ENCODE results near the gene DDA1. TPM values are rescaled to one million over a fixed set of nuclear protein-coding genes. Genes with fewer than 3 reads are reported as not detected.

DDA1 gene
- total and polyA plus RNA-seq, 2 of the 13 experiments (the other 11 are each of a cell fraction or from before 2014, with no cell fraction given) = 24.5 to 26.0 TPM

GRCh38 chr19:17334414-17335409, 25.3 kb downstream of the DDA1 start, which contains the start of gene ANO8 (continued):
- TF ChIP-seq MNT (IDR thresholded peaks at IDR 0.05) (no peak), ETS1 (CRISPR knock-in tag; IDR thresholded peaks at IDR 0.05) (no peak), GZF1 (CRISPR knock-in tag; IDR thresholded peaks at IDR 0.05) (no peak), ONECUT2 (CRISPR knock-in tag; IDR thresholded peaks at IDR 0.05) (no peak), RNF2 (conservative IDR thresholded peaks at IDR 0.05; ENCODE audit: low read depth) (no peak; the same call in 1 of the 2 replicates), HMGA1 (CRISPR knock-in tag; conservative IDR thresholded peaks at IDR 0.05) (no peak), ZNF567 (CRISPR knock-in tag; IDR thresholded peaks at IDR 0.05; ENCODE audit: borderline replicate concordance) (no peak), ZNF562 (CRISPR knock-in tag; IDR thresholded peaks at IDR 0.05; ENCODE audit: borderline replicate concordance) (no peak), SP2 (CRISPR knock-in tag; IDR thresholded peaks at IDR 0.05) (peak; percentile 66), SRSF4 (IDR thresholded peaks at IDR 0.05; ENCODE audit: low read depth, low read length, poor library complexity, severe bottlenecking) (no peak), GMEB1 (CRISPR knock-in tag; IDR thresholded peaks at IDR 0.05; ENCODE audit: borderline replicate concordance) (peak; percentile 29; the same call in 1 of the 2 replicates), TBX3 (IDR thresholded peaks at IDR 0.05; ENCODE audit: borderline replicate concordance) (no peak), ZNF557 (CRISPR knock-in tag; IDR thresholded peaks at IDR 0.05) (no peak), ZBTB1 (CRISPR knock-in tag; IDR thresholded peaks at IDR 0.05; ENCODE audit: borderline replicate concordance) (no peak), ZNF44 (CRISPR knock-in tag; IDR thresholded peaks at IDR 0.05) (0 out of 2 replicates have a peak, but pooled peaks have one; percentile 23), ZNF430 (CRISPR knock-in tag; IDR thresholded peaks at IDR 0.05) (peak; percentile 61; the same call in 1 of the 2 replicates), ATF7 (IDR thresholded peaks at IDR 0.05) (no peak), ATF7 (CRISPR knock-in tag; IDR thresholded peaks at IDR 0.05) (no peak), ZFP36 (IDR thresholded peaks at IDR 0.05; ENCODE audit: borderline replicate concordance, low read depth, low read length, partially characterized antibody) (no peak), RFX3 (CRISPR knock-in tag; IDR thresholded peaks at IDR 0.05) (no peak), ZNF790 (CRISPR knock-in tag; IDR thresholded peaks at IDR 0.05; ENCODE audit: borderline replicate concordance) (no peak), ZNF83 (CRISPR knock-in tag; IDR thresholded peaks at IDR 0.05; ENCODE audit: borderline replicate concordance) (0 out of 2 replicates have a peak, but pooled peaks have one; percentile 37)
- TF ChIP-seq, protein P1, sequence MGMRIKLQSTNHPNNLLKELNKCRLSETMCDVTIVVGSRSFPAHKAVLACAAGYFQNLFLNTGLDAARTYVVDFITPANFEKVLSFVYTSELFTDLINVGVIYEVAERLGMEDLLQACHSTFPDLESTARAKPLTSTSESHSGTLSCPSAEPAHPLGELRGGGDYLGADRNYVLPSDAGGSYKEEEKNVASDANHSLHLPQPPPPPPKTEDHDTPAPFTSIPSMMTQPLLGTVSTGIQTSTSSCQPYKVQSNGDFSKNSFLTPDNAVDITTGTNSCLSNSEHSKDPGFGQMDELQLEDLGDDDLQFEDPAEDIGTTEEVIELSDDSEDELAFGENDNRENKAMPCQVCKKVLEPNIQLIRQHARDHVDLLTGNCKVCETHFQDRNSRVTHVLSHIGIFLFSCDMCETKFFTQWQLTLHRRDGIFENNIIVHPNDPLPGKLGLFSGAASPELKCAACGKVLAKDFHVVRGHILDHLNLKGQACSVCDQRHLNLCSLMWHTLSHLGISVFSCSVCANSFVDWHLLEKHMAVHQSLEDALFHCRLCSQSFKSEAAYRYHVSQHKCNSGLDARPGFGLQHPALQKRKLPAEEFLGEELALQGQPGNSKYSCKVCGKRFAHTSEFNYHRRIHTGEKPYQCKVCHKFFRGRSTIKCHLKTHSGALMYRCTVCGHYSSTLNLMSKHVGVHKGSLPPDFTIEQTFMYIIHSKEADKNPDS (CRISPR knock-in tag; IDR thresholded peaks at IDR 0.05) = peak; percentile 47; the same call in 1 of the 2 replicates
